BE2C (cell line): ENCODE data around the gene CIB1.

Source experiments
- DNase-seq: peaks from one replicate; pipeline ENCODE4 v3.0.0-alpha.2; 2020
- H3K27me3 ChIP-seq: fragments of 250-450 bp; sonication (Bioruptor Pico); 2 replicates; pipeline ENCODE4 v1.5.1; 2020; ENCODE audit warnings: mild to moderate bottlenecking
- H3K36me3 ChIP-seq: fragments of 250-450 bp; sonication (Bioruptor Pico); 2 replicates; pipeline ENCODE4 v1.5.1; 2020; ENCODE audit warnings: mild to moderate bottlenecking
- H3K4me1 ChIP-seq: fragments of 250-450 bp; sonication (Bioruptor Pico); 2 replicates; pipeline ENCODE4 v1.5.1; 2020
- H3K4me3 ChIP-seq: 2 replicates; pipeline ENCODE4 v1.5.1; 2011; ENCODE audit warnings: low read depth, low read length
- H3K9me3 ChIP-seq: fragments of 250-450 bp; sonication (Bioruptor Pico); 2 replicates; pipeline ENCODE4 v1.5.1; 2020
- CTCF ChIP-seq: IDR thresholded peaks from 2 replicates; pipeline ENCODE4 v1.5.1; 2012; ENCODE audit warnings: mild to moderate bottlenecking, low read depth, low read length

Gene CIB1

GRCh38 chr15:90241343-90242192 lies 7.8 kb upstream of the CIB1 start:
- Histone ChIP-seq H3K4me1 (no peaks in the 10 kb centered on the region), H3K27me3 (no peaks in the 10 kb centered on the region), H3K36me3 (no peaks in the 10 kb centered on the region), H3K9me3 (no peaks in the 10 kb centered on the region), H3K4me3 (no peak overlapping the region)
- TF ChIP-seq CTCF = no peak
- no peak for DNase-seq

GRCh38 chr15:90240856-90241255 lies 7.1 kb upstream of the CIB1 start:
- no peak overlapping the region for H3K4me3 ChIP-seq
- no peaks in the 10 kb centered on the region for H3K27me3 ChIP-seq
- no peak for DNase-seq
- no peaks in the 10 kb centered on the region for H3K4me1 ChIP-seq
- no peak for TF ChIP-seq CTCF
- H3K36me3 ChIP-seq = no peaks in the 10 kb centered on the region
- H3K9me3 ChIP-seq = no peaks in the 10 kb centered on the region

GRCh38 chr15:90239371-90239770 lies 5.6 kb upstream of the CIB1 start:
- Histone ChIP-seq H3K36me3 (no peaks in the 10 kb centered on the region), H3K4me3 (no peak overlapping the region), H3K27me3 (no peaks in the 10 kb centered on the region), H3K4me1 (no peaks in the 10 kb centered on the region; the same call in 1 of the 2 replicates), H3K9me3 (no peaks in the 10 kb centered on the region)
- TF ChIP-seq CTCF = no peak
- no peak for DNase-seq

- no peak for DNase-seq
- H3K4me3 ChIP-seq = peak within 1 kb of the TSS; percentile 87
- no peak for TF ChIP-seq CTCF
- no peaks in the 10 kb centered on the region for H3K27me3 ChIP-seq
- peaks cover 4% of the 10 kb centered on the region; the same call in 1 of the 2 replicates for H3K36me3 ChIP-seq
- no peaks in the 10 kb centered on the region; the same call in 1 of the 2 replicates for H3K4me1 ChIP-seq
- H3K9me3 ChIP-seq = no peaks in the 10 kb centered on the region
These were observed 601 bp upstream of the CIB1 start, which contains the start of gene GDPGP1 for GRCh38 chr15:90234096-90234988. Gene GDPGP1, plus strand, starts transcription at chr15:90234209. Its CDS starts 6,700 bp downstream, at chr15:90240909.

- DNase-seq = no peak
- Histone ChIP-seq H3K36me3 (peaks cover 15% of the 10 kb centered on the region), H3K4me1 (no peaks in the 10 kb centered on the region; the same call in 1 of the 2 replicates), H3K9me3 (no peaks in the 10 kb centered on the region), H3K4me3 (peak overlapping the region; percentile 87), H3K27me3 (no peaks in the 10 kb centered on the region)
- peak; percentile 43 for TF ChIP-seq CTCF
These were observed 777 bp downstream of the CIB1 start for GRCh38 chr15:90232941-90233386.
